ENCODE data around the gene R3HDM1. TPM values are rescaled to one million over a fixed set of nuclear protein-coding genes. Genes with fewer than 3 reads are reported as not detected.
A peak's percentile ranks its signal among the peaks of the same experiment; 100 is the strongest.
"Not testable (repeated sequence)": the region's sequence is repeated elsewhere in the genome, so short reads cannot be mapped to it uniquely, and the experiment has no call there.

The R3HDM1 gene
- total RNA-seq, 2 experiments from 2014 or later, result 37.3 to 38.5 TPM

- Mint-ChIP-seq H3K27ac (no peak overlapping the region), H3K27me3 (no peaks in the 10 kb centered on the region), H3K9me3 (no peaks in the 10 kb centered on the region), H3K36me3 (ENCODE audit: low read depth) (peaks cover 7% of the 10 kb centered on the region), H3K4me1 (peaks cover 1% of the 10 kb centered on the region), H3K4me3 (no peak overlapping the region)
- CTCF ChIA-PET, result interaction anchor here (3.8 to 4.7 kb wide), 2 partner anchors 234 to 705 kb away, joined by 41 to 82 read pairs; no protein-coding TSS in a partner anchor
- POLR2A ChIA-PET, result no interaction called here
- no peak for DNase-seq
Observed at GRCh38 chr2:135708159-135708558, 176.9 kb downstream of the R3HDM1 start.

- Mint-ChIP-seq H3K27me3 (no peaks in the 10 kb centered on the region), H3K4me3 (no peak overlapping the region), H3K4me1 (peaks cover 1% of the 10 kb centered on the region), H3K27ac (no peak overlapping the region), H3K36me3 (ENCODE audit: low read depth) (peaks cover 9% of the 10 kb centered on the region), H3K9me3 (no peaks in the 10 kb centered on the region)
- CTCF ChIA-PET, result interaction anchor here (0.6 to 4.7 kb wide), 26 partner anchors 10 to 721 kb away, joined by 3 to 82 read pairs (median 5); partner anchors contain the start of genes R3HDM1 and ZRANB3
- DNase-seq, result peak; percentile 73
- POLR2A ChIA-PET, result interaction anchor here (1.0 kb wide), 3 partner anchors 179 to 706 kb away, joined by 3 to 7 read pairs (median 6); partner anchors contain the start of genes R3HDM1 and ZRANB3
Observed at GRCh38 chr2:135709992-135710391, 178.7 kb downstream of the R3HDM1 start.

- POLR2A ChIA-PET, CTCF ChIA-PET, H3K9me3 Mint-ChIP-seq, H3K4me1 Mint-ChIP-seq, DNase-seq, H3K27me3 Mint-ChIP-seq, H3K4me3 Mint-ChIP-seq, H3K27ac Mint-ChIP-seq: not testable (repeated sequence)
- H3K36me3 Mint-ChIP-seq (ENCODE audit: low read depth), result peaks cover 13% of the 10 kb centered on the region
Observed at GRCh38 chr2:135715086-135715485, 183.8 kb downstream of the R3HDM1 start.

GRCh38 chr2:135728064-135728743, 196.9 kb downstream of the R3HDM1 start:
- DNase-seq, result no peak
- POLR2A ChIA-PET, result interaction anchor here (1.2 to 1.5 kb wide), 2 partner anchors 12 to 15 kb away, joined by 4 read pairs; no protein-coding TSS in a partner anchor
- no peak overlapping the region for H3K4me3 Mint-ChIP-seq
- no peaks in the 10 kb centered on the region for H3K9me3 Mint-ChIP-seq
- H3K27ac Mint-ChIP-seq, result no peak overlapping the region
- CTCF ChIA-PET, result interaction anchor here (1.0 to 1.5 kb wide), 3 partner anchors 17 to 69 kb away, joined by 3 to 5 read pairs (median 3); no protein-coding TSS in a partner anchor
- H3K36me3 Mint-ChIP-seq (ENCODE audit: low read depth), result peaks cover 16% of the 10 kb centered on the region
- no peaks in the 10 kb centered on the region for H3K4me1 Mint-ChIP-seq
- H3K27me3 Mint-ChIP-seq, result no peaks in the 10 kb centered on the region

- H3K27ac Mint-ChIP-seq, result no peak overlapping the region
- POLR2A ChIA-PET, result no interaction called here
- H3K27me3 Mint-ChIP-seq, result no peaks in the 10 kb centered on the region
- no peaks in the 10 kb centered on the region for H3K9me3 Mint-ChIP-seq
- DNase-seq, result no peak
- no peaks in the 10 kb centered on the region for H3K36me3 Mint-ChIP-seq (ENCODE audit: low read depth)
- CTCF ChIA-PET, result no interaction called here
- no peaks in the 10 kb centered on the region for H3K4me1 Mint-ChIP-seq
- no peak overlapping the region for H3K4me3 Mint-ChIP-seq
Observed at GRCh38 chr2:135732561-135732960, 201.3 kb downstream of the R3HDM1 start.

- Mint-ChIP-seq H3K27me3 (no peaks in the 10 kb centered on the region), H3K9me3 (no peaks in the 10 kb centered on the region), H3K4me3 (no peak overlapping the region), H3K27ac (no peak overlapping the region), H3K4me1 (no peaks in the 10 kb centered on the region), H3K36me3 (ENCODE audit: low read depth) (no peaks in the 10 kb centered on the region)
- ChIA-PET POLR2A (no interaction called here), CTCF (interaction anchor here (0.5 kb wide), 1 partner anchor 8 kb away, joined by 3 read pairs; no protein-coding TSS in a partner anchor)
- no peak for DNase-seq
Observed at GRCh38 chr2:135733045-135733444, 201.8 kb downstream of the R3HDM1 start.

GRCh38 chr2:135736546-135736945, 205.3 kb downstream of the R3HDM1 start:
- H3K27me3 Mint-ChIP-seq, result no peaks in the 10 kb centered on the region
- no peak overlapping the region for H3K27ac Mint-ChIP-seq
- H3K9me3 Mint-ChIP-seq, result peaks cover 2% of the 10 kb centered on the region
- no peak overlapping the region for H3K4me3 Mint-ChIP-seq
- H3K36me3 Mint-ChIP-seq (ENCODE audit: low read depth), result no peaks in the 10 kb centered on the region
- DNase-seq, result no peak
- CTCF ChIA-PET, result no interaction called here
- H3K4me1 Mint-ChIP-seq, result peaks cover 3% of the 10 kb centered on the region
- POLR2A ChIA-PET, result no interaction called here

- Mint-ChIP-seq H3K36me3 (ENCODE audit: low read depth) (peaks cover 18% of the 10 kb centered on the region), H3K4me3 (no peak overlapping the region), H3K9me3 (peaks cover 2% of the 10 kb centered on the region), H3K4me1 (peaks cover 24% of the 10 kb centered on the region), H3K27me3 (no peaks in the 10 kb centered on the region), H3K27ac (no peak overlapping the region)
- DNase-seq, result no peak
- ChIA-PET POLR2A (interaction anchor here (1.2 to 1.8 kb wide), 3 partner anchors 12 to 736 kb away, joined by 3 to 4 read pairs (median 4); partner anchors contain the start of genes R3HDM1 and ZRANB3), CTCF (interaction anchor here (0.5 to 1.9 kb wide), 9 partner anchors 9 to 822 kb away, joined by 3 to 7 read pairs (median 3); partner anchors contain the start of gene CCNT2)
Observed at GRCh38 chr2:135740206-135740605, 208.9 kb downstream of the R3HDM1 start.

- Mint-ChIP-seq H3K9me3 (peaks cover 2% of the 10 kb centered on the region), H3K4me3 (no peak overlapping the region), H3K4me1 (peaks cover 28% of the 10 kb centered on the region), H3K27ac (no peak overlapping the region), H3K27me3 (no peaks in the 10 kb centered on the region), H3K36me3 (ENCODE audit: low read depth) (peaks cover 24% of the 10 kb centered on the region)
- DNase-seq, result no peak
- POLR2A ChIA-PET, result interaction anchor here (0.7 to 1.8 kb wide), 6 partner anchors 13 to 823 kb away, joined by 3 to 4 read pairs (median 4); partner anchors contain the start of genes CCNT2, R3HDM1, RAB3GAP1 and ZRANB3
- CTCF ChIA-PET, result interaction anchor here (0.6 to 1.9 kb wide), 16 partner anchors 8 to 822 kb away, joined by 3 to 7 read pairs (median 4); partner anchors contain the start of gene CCNT2
Observed at GRCh38 chr2:135741043-135741394, 209.7 kb downstream of the R3HDM1 start.

GRCh38 chr2:135741395-135742324, 210.4 kb downstream of the R3HDM1 start, which contains the start of gene UBXN4:
TSS of gene UBXN4 (plus strand) at chr2:135741855. CDS start at chr2:135741930, 75 bp downstream.
- Mint-ChIP-seq H3K9me3 (peaks cover 2% of the 10 kb centered on the region), H3K4me1 (peaks cover 34% of the 10 kb centered on the region), H3K4me3 (peak within 1 kb of the TSS; percentile 98), H3K27ac (peak within 1 kb of the TSS; percentile 100), H3K27me3 (no peaks in the 10 kb centered on the region), H3K36me3 (ENCODE audit: low read depth) (peaks cover 30% of the 10 kb centered on the region)
- POLR2A ChIA-PET, result interaction anchor here (0.7 to 2.3 kb wide), 15 partner anchors 14 to 824 kb away, joined by 3 to 20 read pairs (median 4); partner anchors contain the start of genes CCNT2, MCM6, R3HDM1 and RAB3GAP1
- peak; percentile 97 for DNase-seq
- CTCF ChIA-PET, result interaction anchor here (0.7 to 1.9 kb wide), 17 partner anchors 8 to 823 kb away, joined by 3 to 7 read pairs (median 4); partner anchors contain the start of gene CCNT2

GRCh38 chr2:135742325-135742757, 211.1 kb downstream of the R3HDM1 start:
- DNase-seq, result no peak
- Mint-ChIP-seq H3K27me3 (no peaks in the 10 kb centered on the region), H3K9me3 (peaks cover 2% of the 10 kb centered on the region), H3K36me3 (ENCODE audit: low read depth) (peaks cover 34% of the 10 kb centered on the region), H3K4me1 (peaks cover 38% of the 10 kb centered on the region), H3K27ac (peak overlapping the region; percentile 100), H3K4me3 (peak overlapping the region; percentile 98)
- POLR2A ChIA-PET, result interaction anchor here (0.7 to 2.3 kb wide), 14 partner anchors 13 to 1082 kb away, joined by 3 to 20 read pairs (median 4); partner anchors contain the start of genes CCNT2, MCM6, R3HDM1 and ZRANB3
- CTCF ChIA-PET, result interaction anchor here (0.7 to 1.8 kb wide), 4 partner anchors 14 to 642 kb away, joined by 3 to 7 read pairs (median 6); no protein-coding TSS in a partner anchor

GRCh38 chr2:135743860-135744259, 212.6 kb downstream of the R3HDM1 start:
- ChIA-PET POLR2A (interaction anchor here (1.0 to 2.3 kb wide), 4 partner anchors 77 to 213 kb away, joined by 3 to 20 read pairs (median 8); partner anchors contain the start of genes MCM6, R3HDM1 and ZRANB3), CTCF (interaction anchor here (0.6 to 1.8 kb wide), 4 partner anchors 9 to 18 kb away, joined by 3 to 8 read pairs (median 4); no protein-coding TSS in a partner anchor)
- Mint-ChIP-seq H3K4me3 (peak overlapping the region; percentile 60), H3K9me3 (peaks cover 2% of the 10 kb centered on the region), H3K27ac (peak overlapping the region; percentile 33), H3K27me3 (no peaks in the 10 kb centered on the region), H3K4me1 (peaks cover 39% of the 10 kb centered on the region), H3K36me3 (ENCODE audit: low read depth) (peaks cover 44% of the 10 kb centered on the region)
- no peak for DNase-seq
